HepG2 (cell line): ENCODE measurements around the gene MLLT10. TPM values are rescaled to one million over a fixed set of nuclear protein-coding genes. Genes with fewer than 3 reads are reported as not detected.
A peak's percentile ranks its signal among the peaks of the same experiment; 100 is the strongest.

Experiments
- CCDC6 ChIP-seq: sonication (generic); formaldehyde crosslinking; IDR thresholded peaks from 2 replicates; pipeline ENCODE4 v1.8.1; 2022; ENCODE audit warnings: mild to moderate bottlenecking, missing genetic modification reagents, moderate library complexity
- CHD2 ChIP-seq: IDR thresholded peaks from 2 replicates; pipeline ENCODE4 v1.6.1; 2011; ENCODE audit warnings: low read depth, low read length, improper control_type of control experiment
- FOXK2 ChIP-seq: fragments of 450-650 bp; IDR thresholded peaks from 2 replicates; pipeline ENCODE4 v1.6.1; 2016
- HNRNPH1 ChIP-seq: fragments of 200-400 bp; formaldehyde crosslinking; optimal IDR thresholded peaks from 2 replicates; pipeline ENCODE3; 2017; ENCODE audit warnings: mild to moderate bottlenecking, low read depth, low read length
- JARID2 ChIP-seq: sonication (generic); formaldehyde crosslinking; IDR thresholded peaks from 2 replicates; pipeline ENCODE4 v1.8.1; 2023; ENCODE audit warnings: missing genetic modification reagents, inconsistent platforms; ENCODE audit not compliant: insufficient replicate concordance
- JUND ChIP-seq: sonication (generic); formaldehyde crosslinking; IDR thresholded peaks from 2 replicates; pipeline ENCODE4 v1.8.0; 2022; ENCODE audit warnings: mild to moderate bottlenecking, missing genetic modification reagents
- KDM3A ChIP-seq: IDR thresholded peaks from 2 replicates; pipeline ENCODE4 v1.6.1; 2018; ENCODE audit warnings: low read depth, missing compliant biosample characterization
- MTA3 ChIP-seq: sonication (generic); formaldehyde crosslinking; IDR thresholded peaks from 2 replicates; pipeline ENCODE4 v1.4.0; 2020; ENCODE audit warnings: missing genetic modification reagents
- MXD4 ChIP-seq: IDR thresholded peaks from 2 replicates; pipeline ENCODE4 v1.6.1; 2016; ENCODE audit warnings: mild to moderate bottlenecking, missing biosample characterization, missing genetic modification reagents
- NFYC ChIP-seq: IDR thresholded peaks from 2 replicates; pipeline ENCODE4 v1.6.1; 2016; ENCODE audit warnings: missing genetic modification reagents, missing compliant biosample characterization
- NR2C2 ChIP-seq: sonication (generic); formaldehyde crosslinking; IDR thresholded peaks from 2 replicates; pipeline ENCODE4 v1.4.0; 2020; ENCODE audit warnings: missing genetic modification reagents, mild to moderate bottlenecking, moderate library complexity, borderline replicate concordance
- PAWR ChIP-seq: sonication (generic); formaldehyde crosslinking; IDR thresholded peaks from 2 replicates; pipeline ENCODE4 v1.4.0; 2020; ENCODE audit warnings: missing genetic modification reagents, mild to moderate bottlenecking, borderline replicate concordance
- POLR2AphosphoS5 ChIP-seq: IDR thresholded peaks from 2 replicates; pipeline ENCODE4 v1.6.1; 2012; ENCODE audit warnings: low read depth, low read length
- SP2 ChIP-seq: sonication (generic); formaldehyde crosslinking; IDR thresholded peaks from 2 replicates; pipeline ENCODE4 v1.5.1; 2020; ENCODE audit warnings: mild to moderate bottlenecking, missing genetic modification reagents
- SP5 ChIP-seq: IDR thresholded peaks from 2 replicates; pipeline ENCODE4 v1.6.1; 2016; ENCODE audit warnings: low read depth, borderline replicate concordance
- ZC3H4 ChIP-seq: sonication (generic); formaldehyde crosslinking; IDR thresholded peaks from 2 replicates; pipeline ENCODE4 v1.4.0; 2020; ENCODE audit warnings: missing genetic modification reagents, borderline replicate concordance
- ZFAT ChIP-seq: sonication (generic); formaldehyde crosslinking; conservative IDR thresholded peaks from 2 replicates; pipeline ENCODE4 v1.8.1; 2023; ENCODE audit warnings: missing genetic modification reagents, inconsistent platforms
- ZNF264 ChIP-seq: sonication (generic); formaldehyde crosslinking; IDR thresholded peaks from 2 replicates; pipeline ENCODE4 v1.4.0; 2020; ENCODE audit warnings: missing genetic modification reagents
- ZNF337 ChIP-seq: sonication (generic); formaldehyde crosslinking; IDR thresholded peaks from 2 replicates; pipeline ENCODE4 v1.5.1; 2020; ENCODE audit warnings: missing genetic modification reagents, low read depth, mild to moderate bottlenecking, borderline replicate concordance
- ZNF672 ChIP-seq: sonication (generic); formaldehyde crosslinking; IDR thresholded peaks from 2 replicates; pipeline ENCODE4 v1.8.1; 2022; ENCODE audit warnings: missing genetic modification reagents
- ZNF746 ChIP-seq: sonication (generic); formaldehyde crosslinking; IDR thresholded peaks from 2 replicates; pipeline ENCODE4 v1.8.0; 2022; ENCODE audit warnings: mild to moderate bottlenecking, missing genetic modification reagents
- ZNF879 ChIP-seq: sonication (generic); formaldehyde crosslinking; IDR thresholded peaks from 2 replicates; pipeline ENCODE4 v1.8.1; 2023; ENCODE audit warnings: missing genetic modification reagents
- ZNF891 ChIP-seq: sonication (generic); formaldehyde crosslinking; IDR thresholded peaks from 2 replicates; pipeline ENCODE4 v1.5.0; 2020; ENCODE audit warnings: mild to moderate bottlenecking, missing genetic modification reagents
- polyA plus RNA-seq, 8 experiments: library from polyadenylated mRNA; depleted of rRNA in 3 of 8; stranded (reverse) in 7 of 8; unstranded in 1 of 8; fragments of >200 nt; fragmentation: Illumina TruSeq in 4 of 8; extraction: Trizol in 4 of 8; gene quantifications; 2 replicates each; pipeline versions ENCODE4 v1.2.1 to v1.2.3, GENCODE V29; 2011 to 2016; ENCODE audit warnings: low read depth in 4 of 8, missing spikeins in 1 of 8, mixed read lengths in 1 of 8; ENCODE audit not compliant: insufficient read depth in 1 of 8
- total RNA-seq, 5 experiments: library from RNA; depleted of rRNA; stranded (reverse); fragments of >200 nt; fragmentation: Illumina TruSeq; extraction: Trizol; gene quantifications; 2 replicates each; pipeline ENCODE4 v1.2.3, GENCODE V29; 2016; ENCODE audit warnings: low read depth in 1 of 5
- TF ChIP-seq, protein P1 (sequence below): IDR thresholded peaks from 2 replicates; pipeline ENCODE4 v1.6.1; 2016; ENCODE audit warnings: missing biosample characterization, missing genetic modification reagents, low read depth
- TF ChIP-seq, protein P2 (sequence below): sonication (generic); formaldehyde crosslinking; IDR thresholded peaks from 2 replicates; pipeline ENCODE4 v1.4.0; 2020; ENCODE audit warnings: missing genetic modification reagents
- TF ChIP-seq, protein P3 (sequence below): sonication (generic); formaldehyde crosslinking; IDR thresholded peaks from 2 replicates; pipeline ENCODE4 v1.8.1; 2023; ENCODE audit warnings: mild to moderate bottlenecking, missing genetic modification reagents, borderline replicate concordance
- TF ChIP-seq, protein P4 (sequence below): sonication (generic); formaldehyde crosslinking; IDR thresholded peaks from 2 replicates; pipeline ENCODE4 v1.5.1; 2020; ENCODE audit warnings: mild to moderate bottlenecking, missing genetic modification reagents

The MLLT10 gene
- total and polyA plus RNA-seq, 2 of the 13 experiments (the other 11 are each of a cell fraction or from before 2014, with no cell fraction given) = 51.3 to 84.1 TPM

DNA sequence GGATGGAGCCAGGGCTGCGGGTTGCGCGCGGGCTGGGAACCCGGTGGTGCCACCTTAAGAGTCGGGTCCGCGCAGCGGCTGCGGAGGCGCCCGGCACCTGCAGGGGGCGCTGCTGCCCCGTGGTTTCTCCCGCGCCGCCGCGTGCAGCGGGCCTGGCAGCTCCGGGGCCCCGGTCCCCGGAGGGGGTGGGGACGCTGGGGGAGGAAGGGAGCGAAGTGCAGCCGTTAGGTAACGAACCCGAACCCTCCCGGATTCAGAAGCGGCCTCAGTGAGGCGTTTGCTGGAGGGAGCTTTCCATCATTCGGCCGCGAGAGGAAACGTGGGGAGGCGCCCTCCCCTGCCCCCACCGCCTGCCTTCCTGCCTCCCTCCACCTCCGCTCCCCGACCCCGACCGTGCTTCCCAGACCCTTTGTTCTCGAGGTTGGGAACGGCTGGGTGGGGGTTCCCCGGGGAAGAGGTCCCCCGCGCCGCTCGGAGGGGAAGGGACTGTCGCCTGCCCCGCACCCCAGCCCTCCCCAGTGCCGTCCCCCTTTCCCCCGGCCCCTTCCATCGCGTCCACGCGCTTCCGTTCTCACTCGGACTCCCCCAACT lies 38.2 kb upstream of the MLLT10 start (continued):
- TF ChIP-seq, protein P1, sequence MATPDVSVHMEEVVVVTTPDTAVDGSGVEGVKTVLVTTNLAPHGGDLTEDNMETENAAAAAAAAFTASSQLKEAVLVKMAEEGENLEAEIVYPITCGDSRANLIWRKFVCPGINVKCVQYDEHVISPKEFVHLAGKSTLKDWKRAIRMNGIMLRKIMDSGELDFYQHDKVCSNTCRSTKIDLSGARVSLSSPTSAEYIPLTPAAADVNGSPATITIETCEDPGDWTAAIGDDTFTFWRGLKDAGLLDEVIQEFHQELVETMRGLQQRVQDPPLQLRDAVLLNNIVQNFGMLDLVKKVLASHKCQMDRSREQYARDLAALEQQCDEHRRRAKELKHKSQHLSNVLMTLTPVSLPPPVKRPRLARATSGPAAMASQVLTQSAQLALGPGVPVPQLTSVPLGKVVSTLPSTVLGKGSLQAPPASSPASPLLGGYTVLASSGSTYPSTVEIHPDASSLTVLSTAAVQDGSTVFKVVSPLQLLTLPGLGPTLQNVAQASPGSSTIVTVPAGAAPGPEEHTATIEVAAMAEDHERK (CRISPR knock-in tag) = peak; percentile 68; the same call in 1 of the 2 replicates
- TF ChIP-seq, protein P2, sequence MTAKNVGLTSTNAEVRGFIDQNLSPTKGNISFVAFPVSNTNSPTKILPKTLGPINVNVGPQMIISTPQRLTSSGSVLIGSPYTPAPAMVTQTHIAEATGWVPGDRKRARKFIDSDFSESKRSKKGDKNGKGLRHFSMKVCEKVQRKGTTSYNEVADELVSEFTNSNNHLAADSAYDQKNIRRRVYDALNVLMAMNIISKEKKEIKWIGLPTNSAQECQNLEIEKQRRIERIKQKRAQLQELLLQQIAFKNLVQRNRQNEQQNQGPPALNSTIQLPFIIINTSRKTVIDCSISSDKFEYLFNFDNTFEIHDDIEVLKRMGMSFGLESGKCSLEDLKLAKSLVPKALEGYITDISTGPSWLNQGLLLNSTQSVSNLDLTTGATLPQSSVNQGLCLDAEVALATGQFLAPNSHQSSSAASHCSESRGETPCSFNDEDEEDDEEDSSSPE (CRISPR knock-in tag) = peak; percentile 87
- peak; percentile 93 for TF ChIP-seq POLR2AphosphoS5
- peak; percentile 94 for TF ChIP-seq KDM3A
- peak; percentile 45; the same call in 1 of the 2 replicates for TF ChIP-seq ZNF337 (CRISPR knock-in tag)
- peak; percentile 78 for TF ChIP-seq ZNF879 (CRISPR knock-in tag)
- TF ChIP-seq MXD4 (CRISPR knock-in tag) = peak; percentile 92; the same call in 1 of the 2 replicates
- no peak; the same call in 1 of the 2 replicates for TF ChIP-seq FOXK2
- peak; percentile 11; the same call in 1 of the 2 replicates for TF ChIP-seq SP2 (CRISPR knock-in tag)
- TF ChIP-seq JUND (CRISPR knock-in tag) = 0 out of 2 replicates have a peak, but pooled peaks have one; percentile 27
- TF ChIP-seq, protein P3, sequence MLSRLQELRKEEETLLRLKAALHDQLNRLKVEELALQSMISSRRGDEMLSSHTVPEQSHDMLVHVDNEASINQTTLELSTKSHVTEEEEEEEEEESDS = peak; percentile 49; the same call in 1 of the 2 replicates
- TF ChIP-seq JARID2 = no peak
- peak; percentile 19 for TF ChIP-seq NFYC (CRISPR knock-in tag)
- TF ChIP-seq ZNF672 (CRISPR knock-in tag) = no peak
- peak; percentile 95 for TF ChIP-seq SP5 (CRISPR knock-in tag)
- TF ChIP-seq PAWR = no peak
- TF ChIP-seq, protein P4, sequence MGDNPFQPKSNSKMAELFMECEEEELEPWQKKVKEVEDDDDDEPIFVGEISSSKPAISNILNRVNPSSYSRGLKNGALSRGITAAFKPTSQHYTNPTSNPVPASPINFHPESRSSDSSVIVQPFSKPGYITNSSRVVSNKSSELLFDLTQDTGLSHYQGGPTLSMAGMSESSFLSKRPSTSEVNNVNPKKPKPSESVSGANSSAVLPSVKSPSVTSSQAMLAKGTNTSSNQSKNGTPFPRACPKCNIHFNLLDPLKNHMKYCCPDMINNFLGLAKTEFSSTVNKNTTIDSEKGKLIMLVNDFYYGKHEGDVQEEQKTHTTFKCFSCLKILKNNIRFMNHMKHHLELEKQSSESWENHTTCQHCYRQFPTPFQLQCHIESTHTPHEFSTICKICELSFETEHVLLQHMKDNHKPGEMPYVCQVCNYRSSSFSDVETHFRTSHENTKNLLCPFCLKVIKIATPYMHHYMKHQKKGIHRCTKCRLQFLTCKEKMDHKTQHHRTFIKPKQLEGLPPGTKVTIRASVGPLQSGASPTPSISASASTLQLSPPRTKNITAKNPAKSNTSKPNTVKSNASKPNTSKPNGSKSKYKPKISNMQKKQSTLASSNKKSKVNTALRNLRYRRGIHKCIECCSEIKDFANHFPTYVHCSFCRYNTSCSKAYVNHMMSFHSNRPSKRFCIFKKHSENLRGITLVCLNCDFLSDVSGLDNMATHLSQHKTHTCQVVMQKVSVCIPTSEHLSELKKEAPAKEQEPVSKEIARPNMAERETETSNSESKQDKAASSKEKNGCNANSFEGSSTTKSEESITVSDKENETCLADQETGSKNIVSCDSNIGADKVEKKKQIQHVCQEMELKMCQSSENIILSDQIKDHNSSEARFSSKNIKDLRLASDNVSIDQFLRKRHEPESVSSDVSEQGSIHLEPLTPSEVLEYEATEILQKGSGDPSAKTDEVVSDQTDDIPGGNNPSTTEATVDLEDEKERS = 0 out of 2 replicates have a peak, but pooled peaks have one; percentile 25
- peak; percentile 98 for TF ChIP-seq ZNF746
- peak; percentile 88 for TF ChIP-seq ZNF891 (CRISPR knock-in tag)
- no peak for TF ChIP-seq MTA3 (CRISPR knock-in tag)
- TF ChIP-seq NR2C2 (CRISPR knock-in tag) = peak; percentile 57
- TF ChIP-seq CHD2 = peak; percentile 83
- TF ChIP-seq HNRNPH1 = no peak
- no peak for TF ChIP-seq ZC3H4 (CRISPR knock-in tag)
- TF ChIP-seq ZFAT = no peak
- TF ChIP-seq ZNF264 = peak; percentile 94
- peak; percentile 97 for TF ChIP-seq CCDC6
